HUES48 (cell line): ENCODE data around the gene NAGLU.
"Not testable (repeated sequence)": the region's sequence is repeated elsewhere in the genome, so short reads cannot be mapped to it uniquely, and the experiment has no call there.

Source experiments
- H3K27ac ChIP-seq: one replicate; pipeline ENCODE4 v1.7.0; 2013; ENCODE audit warnings: low read depth, low read length, inconsistent platforms
- H3K27me3 ChIP-seq: 2 replicates; pipeline ENCODE4 v1.6.1; 2013; ENCODE audit warnings: mild to moderate bottlenecking, low read length; ENCODE audit not compliant: control insufficient read depth, insufficient read depth
- H3K36me3 ChIP-seq: 2 replicates; pipeline ENCODE4 v1.6.1; 2013; ENCODE audit warnings: low read length; ENCODE audit not compliant: control insufficient read depth, insufficient read depth
- H3K4me1 ChIP-seq: 2 replicates; pipeline ENCODE4 v1.6.1; 2013; ENCODE audit warnings: mild to moderate bottlenecking, low read length; ENCODE audit not compliant: control insufficient read depth, insufficient read depth
- H3K4me3 ChIP-seq: 2 replicates; pipeline ENCODE4 v1.5.1; 2013; ENCODE audit warnings: mild to moderate bottlenecking, low read depth, low read length
- H3K9ac ChIP-seq: 2 replicates; pipeline ENCODE4 v1.6.1; 2013; ENCODE audit warnings: mild to moderate bottlenecking, low read depth, low read length, moderate library complexity
- H3K9me3 ChIP-seq: 2 replicates; pipeline ENCODE4 v1.6.1; 2013; ENCODE audit warnings: low read length; ENCODE audit not compliant: control insufficient read depth, insufficient read depth

Gene NAGLU

DNA sequence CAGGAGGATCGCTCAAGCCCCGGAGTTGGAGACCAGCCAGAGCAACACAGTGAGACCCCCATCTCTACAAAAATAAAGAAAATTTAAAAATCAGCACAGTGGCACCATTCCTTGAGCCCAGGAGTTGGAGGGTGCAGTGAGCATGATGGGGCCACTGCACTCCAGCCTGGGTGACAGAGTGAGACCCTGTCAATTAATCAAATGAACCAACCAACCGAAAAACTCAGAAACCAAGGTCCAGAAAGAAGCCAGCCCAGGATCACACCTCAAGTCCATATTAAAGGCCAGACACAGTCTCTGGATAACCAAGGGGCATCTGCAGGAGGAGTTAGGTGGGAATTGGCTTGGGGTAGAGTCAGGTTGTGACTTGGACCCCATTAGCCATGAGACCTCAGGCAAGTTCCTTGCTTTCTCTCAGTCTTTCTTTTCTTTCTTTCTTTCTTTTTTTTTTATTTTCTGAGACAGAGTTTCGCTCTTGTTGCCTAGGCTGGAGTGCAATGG is 19.1 kb downstream of the NAGLU start:
- Histone ChIP-seq H3K27ac (peak overlapping the region; percentile 86), H3K36me3 (no peaks in the 10 kb centered on the region), H3K9me3 (no peaks in the 10 kb centered on the region), H3K27me3 (no peaks in the 10 kb centered on the region), H3K4me3 (peak overlapping the region; percentile 99), H3K4me1 (peaks cover 5% of the 10 kb centered on the region), H3K9ac (peak overlapping the region; percentile 86)

DNA sequence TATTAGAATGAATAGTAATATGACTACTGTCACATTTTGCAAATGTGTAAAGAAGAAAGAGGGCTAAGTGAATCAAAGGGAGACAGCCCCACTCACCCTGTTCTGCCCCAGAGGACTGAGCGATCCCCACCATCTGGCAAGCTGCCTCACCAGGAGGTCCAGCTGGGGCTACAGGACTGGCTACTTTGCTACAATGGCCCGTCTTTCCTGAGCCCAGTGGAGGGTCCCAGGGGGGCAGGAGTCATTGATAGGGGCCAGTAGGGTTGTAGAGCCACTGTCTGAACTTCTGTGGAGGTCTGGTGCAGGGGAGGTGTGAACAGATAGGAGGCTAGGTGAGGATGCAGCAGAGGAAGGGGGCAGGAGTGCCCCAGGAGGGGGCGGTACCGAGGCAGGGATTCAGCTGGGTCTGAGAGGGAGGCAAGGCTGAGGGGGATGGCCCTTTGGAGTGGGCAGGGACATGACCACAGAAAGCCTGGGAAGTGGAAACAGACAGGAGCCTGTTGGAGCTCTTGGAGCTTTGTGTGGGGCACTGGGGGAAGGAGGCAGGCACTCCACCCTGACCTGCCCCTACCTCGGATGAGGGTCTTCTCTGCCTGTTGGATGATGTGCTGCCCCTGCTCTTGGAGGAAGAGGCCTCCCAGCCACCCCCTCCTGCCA is 20.0 kb downstream of the NAGLU start:
- not testable (repeated sequence) for H3K4me3 ChIP-seq, H3K9ac ChIP-seq, H3K27ac ChIP-seq

DNA sequence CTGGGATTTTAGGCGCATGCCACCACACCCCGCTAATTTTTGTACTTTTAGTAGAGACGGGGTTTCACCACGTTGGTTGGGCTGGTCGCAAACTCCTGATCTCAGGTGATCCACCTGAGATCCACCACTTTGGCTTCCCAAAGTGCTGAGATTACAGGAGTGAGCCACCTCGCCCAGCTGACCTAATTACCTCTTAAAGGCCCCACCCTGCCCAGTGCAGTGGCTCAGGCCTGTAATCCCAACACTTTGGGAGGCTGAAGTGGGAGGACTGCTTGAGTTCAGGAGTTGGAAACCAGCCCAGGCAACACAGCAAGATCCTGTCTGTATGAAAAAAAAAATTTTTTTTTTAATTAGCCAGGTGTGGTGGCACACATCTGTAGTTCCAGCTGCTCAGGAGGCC is 23.0 kb downstream of the NAGLU start:
- Histone ChIP-seq H3K4me3 (no peak overlapping the region), H3K9me3 (no peaks in the 10 kb centered on the region), H3K27me3 (no peaks in the 10 kb centered on the region), H3K4me1 (peaks cover 3% of the 10 kb centered on the region), H3K9ac (no peak overlapping the region), H3K36me3 (peaks cover under 1% of the 10 kb centered on the region; the same call in 1 of the 2 replicates), H3K27ac (no peak overlapping the region)

More for the DNA sequence above, 20.0 kb downstream of the NAGLU start:
- not testable (repeated sequence) for H3K9me3 ChIP-seq, H3K27me3 ChIP-seq, H3K4me1 ChIP-seq, H3K36me3 ChIP-seq

DNA sequence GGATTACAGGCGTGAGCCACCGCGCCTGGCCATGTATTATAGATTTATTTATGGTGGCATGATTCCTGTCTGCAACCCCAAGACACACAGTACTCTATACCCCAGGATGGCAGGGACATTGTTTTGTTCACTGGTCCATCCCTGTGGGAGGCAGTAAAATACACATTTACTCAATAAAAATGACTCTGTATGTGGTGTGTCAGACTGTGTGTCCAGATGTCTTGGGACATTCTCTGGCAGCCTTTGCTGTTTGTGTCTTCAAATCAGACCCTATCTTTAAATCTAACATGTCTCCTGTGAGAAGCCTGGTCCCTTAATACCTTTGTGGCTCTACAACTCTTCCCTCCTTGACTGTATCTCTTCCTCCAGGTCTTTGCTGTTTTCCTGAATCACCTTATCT is 24.2 kb downstream of the NAGLU start:
- H3K27me3 ChIP-seq = no peaks in the 10 kb centered on the region
- H3K9me3 ChIP-seq = no peaks in the 10 kb centered on the region
- peaks cover 3% of the 10 kb centered on the region for H3K4me1 ChIP-seq
- H3K9ac ChIP-seq = no peak overlapping the region
- H3K36me3 ChIP-seq = peaks cover 12% of the 10 kb centered on the region
- H3K27ac ChIP-seq = no peak overlapping the region
- no peak overlapping the region for H3K4me3 ChIP-seq

DNA sequence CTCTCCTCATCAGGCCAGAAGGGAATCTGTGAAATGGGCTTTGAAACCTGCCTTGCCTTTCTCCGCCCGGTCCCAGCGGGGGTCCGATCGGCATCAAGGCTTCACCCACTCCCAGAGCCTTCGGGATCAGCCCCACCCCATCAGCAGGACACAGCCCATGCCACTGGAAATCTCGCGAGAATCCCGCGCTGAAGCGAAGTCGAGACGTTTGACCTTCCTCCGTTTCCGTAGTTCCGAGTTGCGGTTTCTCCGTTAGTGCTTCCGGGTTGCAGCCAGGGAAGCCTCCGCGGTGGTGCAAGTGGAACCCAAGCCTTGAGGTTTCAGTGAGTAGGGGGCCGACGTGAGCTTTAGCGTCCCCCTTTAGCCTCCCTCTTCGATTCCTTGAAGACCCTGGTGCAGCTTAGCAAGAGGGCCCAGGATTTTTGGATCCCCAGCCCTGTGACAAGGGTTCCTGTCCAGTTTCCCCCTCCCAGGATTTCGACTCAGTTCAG is 25.9 kb downstream of the NAGLU start, which contains the start of gene COASY:
Gene COASY (plus strand): TSS at position 252 of the 491 bp plus-strand sequence. CDS start 475 bp downstream, outside the sequence.
- Histone ChIP-seq H3K27ac (peak within 1 kb of the TSS; percentile 85), H3K4me1 (peaks cover 6% of the 10 kb centered on the region; the same call in 1 of the 2 replicates), H3K9ac (peak within 1 kb of the TSS; percentile 78), H3K27me3 (no peaks in the 10 kb centered on the region), H3K9me3 (no peaks in the 10 kb centered on the region), H3K4me3 (peak within 1 kb of the TSS; percentile 94), H3K36me3 (peaks cover 22% of the 10 kb centered on the region)

DNA sequence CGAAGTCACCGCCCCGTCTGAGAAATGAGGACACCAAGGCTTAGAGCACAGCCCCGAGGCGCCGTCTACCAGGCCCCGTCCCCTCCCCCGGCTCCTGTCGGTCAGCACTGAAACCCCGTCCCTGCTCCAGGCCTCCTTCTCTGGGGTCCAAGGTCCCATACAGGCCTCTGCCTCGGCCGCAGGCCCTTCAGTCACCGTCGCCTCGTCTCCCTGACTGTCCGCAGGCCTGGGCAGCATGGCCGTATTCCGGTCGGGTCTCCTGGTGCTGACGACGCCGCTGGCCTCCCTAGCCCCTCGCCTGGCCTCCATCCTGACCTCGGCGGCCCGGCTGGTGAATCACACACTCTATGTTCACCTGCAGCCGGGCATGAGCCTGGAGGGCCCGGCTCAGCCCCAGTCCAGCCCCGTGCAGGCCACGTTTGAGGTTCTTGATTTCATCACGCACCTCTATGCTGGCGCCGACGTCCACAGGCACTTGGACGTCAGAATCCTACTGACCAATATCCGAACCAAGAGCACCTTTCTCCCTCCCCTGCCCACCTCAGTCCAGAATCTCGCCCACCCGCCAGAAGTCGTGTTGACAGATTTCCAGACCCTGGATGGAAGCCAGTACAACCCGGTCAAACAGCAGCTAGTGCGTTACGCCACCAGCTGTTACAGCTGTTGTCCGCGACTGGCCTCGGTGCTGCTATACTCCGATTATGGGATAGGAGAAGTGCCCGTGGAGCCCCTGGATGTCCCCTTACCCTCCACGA is 26.5 kb downstream of the NAGLU start:
- peak overlapping the region; percentile 85 for H3K27ac ChIP-seq
- H3K9ac ChIP-seq = peak overlapping the region; percentile 78
- H3K4me1 ChIP-seq = peaks cover 7% of the 10 kb centered on the region; the same call in 1 of the 2 replicates
- peak overlapping the region; percentile 94 for H3K4me3 ChIP-seq
- peaks cover 22% of the 10 kb centered on the region for H3K36me3 ChIP-seq
- H3K9me3 ChIP-seq = no peaks in the 10 kb centered on the region
- H3K27me3 ChIP-seq = no peaks in the 10 kb centered on the region

DNA sequence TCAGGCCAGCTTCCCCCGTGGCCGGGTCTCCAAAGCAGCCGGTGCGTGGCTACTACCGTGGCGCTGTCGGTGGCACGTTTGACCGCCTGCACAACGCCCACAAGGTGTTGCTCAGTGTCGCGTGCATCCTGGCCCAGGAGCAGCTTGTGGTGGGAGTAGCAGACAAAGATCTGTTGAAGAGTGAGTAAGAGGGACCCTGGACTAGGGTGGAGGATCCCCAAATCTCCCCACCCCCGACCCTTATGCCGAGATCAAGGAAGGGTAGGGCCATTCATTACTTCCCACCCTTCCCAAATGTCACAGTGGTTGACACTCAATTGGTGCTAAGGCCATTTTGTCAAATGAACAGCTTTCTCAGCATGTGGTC is 27.1 kb downstream of the NAGLU start:
- H3K36me3 ChIP-seq = peaks cover 22% of the 10 kb centered on the region
- peaks cover 8% of the 10 kb centered on the region; the same call in 1 of the 2 replicates for H3K4me1 ChIP-seq
- H3K27ac ChIP-seq = no peak overlapping the region
- H3K27me3 ChIP-seq = no peaks in the 10 kb centered on the region
- no peak overlapping the region for H3K9ac ChIP-seq
- no peaks in the 10 kb centered on the region for H3K9me3 ChIP-seq
- peak overlapping the region; percentile 94 for H3K4me3 ChIP-seq

DNA sequence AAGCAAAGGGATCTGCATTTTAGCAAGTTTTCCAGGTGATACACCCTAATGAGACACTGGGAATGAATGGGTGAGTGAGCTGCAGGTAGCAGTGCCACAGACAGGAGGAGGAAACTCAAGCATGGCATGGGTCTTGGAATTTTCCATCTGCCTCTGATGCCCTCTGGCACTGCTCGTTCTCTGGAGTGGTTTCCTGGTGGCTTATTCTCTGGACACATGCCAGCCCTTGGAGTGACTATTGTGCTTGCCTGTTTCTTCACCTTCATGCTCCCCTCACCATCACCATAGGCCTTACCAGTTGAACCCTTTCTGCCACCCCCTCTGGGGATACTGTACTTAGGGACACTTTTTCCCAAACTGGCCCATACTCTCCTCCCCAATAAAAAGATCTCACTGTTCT is 27.5 kb downstream of the NAGLU start:
- H3K9ac ChIP-seq = no peak overlapping the region
- H3K4me1 ChIP-seq = peaks cover 8% of the 10 kb centered on the region; the same call in 1 of the 2 replicates
- peak overlapping the region; percentile 94; the same call in 1 of the 2 replicates for H3K4me3 ChIP-seq
- peaks cover 26% of the 10 kb centered on the region for H3K36me3 ChIP-seq
- no peaks in the 10 kb centered on the region for H3K9me3 ChIP-seq
- no peaks in the 10 kb centered on the region for H3K27me3 ChIP-seq
- no peak overlapping the region for H3K27ac ChIP-seq

DNA sequence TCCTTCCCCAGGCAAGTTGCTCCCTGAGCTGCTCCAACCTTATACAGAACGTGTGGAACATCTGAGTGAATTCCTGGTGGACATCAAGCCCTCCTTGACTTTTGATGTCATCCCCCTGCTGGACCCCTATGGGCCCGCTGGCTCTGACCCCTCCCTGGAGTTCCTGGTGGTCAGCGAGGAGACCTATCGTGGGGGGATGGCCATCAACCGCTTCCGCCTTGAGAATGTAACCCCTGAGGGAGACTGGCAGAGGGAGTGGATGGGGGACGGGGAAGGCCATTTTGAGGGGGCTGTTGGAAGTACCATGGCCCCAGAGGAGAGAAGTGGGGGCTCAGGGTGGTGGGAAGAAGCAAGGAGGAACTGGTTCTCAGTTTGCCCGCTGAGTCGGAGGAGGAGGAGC is 27.9 kb downstream of the NAGLU start:
- Histone ChIP-seq H3K36me3 (peaks cover 30% of the 10 kb centered on the region), H3K4me1 (peaks cover 8% of the 10 kb centered on the region; the same call in 1 of the 2 replicates), H3K27me3 (no peaks in the 10 kb centered on the region), H3K9me3 (no peaks in the 10 kb centered on the region), H3K4me3 (no peak overlapping the region), H3K9ac (no peak overlapping the region), H3K27ac (no peak overlapping the region)

DNA sequence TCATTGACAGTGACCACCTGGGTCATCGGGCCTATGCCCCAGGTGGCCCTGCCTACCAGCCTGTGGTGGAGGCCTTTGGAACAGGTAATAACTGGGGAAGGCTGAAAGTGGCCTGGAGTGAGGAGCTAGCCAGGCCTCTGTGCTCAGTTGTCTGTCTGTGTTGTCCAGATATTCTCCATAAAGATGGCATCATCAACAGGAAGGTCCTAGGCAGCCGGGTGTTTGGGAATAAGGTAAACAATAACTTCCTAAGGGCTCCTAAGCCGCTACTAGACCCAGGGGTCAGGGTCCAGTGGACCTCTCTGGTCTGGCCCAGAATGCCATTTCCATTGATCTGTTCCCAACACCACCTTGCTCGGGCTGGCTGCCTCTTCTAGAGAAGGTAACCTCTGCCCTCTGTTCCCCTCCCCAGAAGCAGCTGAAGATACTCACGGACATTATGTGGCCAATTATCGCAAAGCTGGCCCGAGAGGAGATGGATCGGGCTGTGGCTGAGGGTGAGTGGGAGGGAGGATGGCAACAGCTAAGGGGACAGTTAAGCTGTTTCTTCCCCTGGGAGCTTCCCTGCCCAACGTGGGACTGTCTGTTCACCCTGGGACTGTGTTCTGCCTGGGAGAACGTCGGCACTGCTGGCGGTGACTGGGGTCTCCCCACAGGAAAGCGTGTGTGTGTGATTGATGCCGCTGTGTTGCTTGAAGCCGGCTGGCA is 28.9 kb downstream of the NAGLU start:
- H3K4me1 ChIP-seq = peaks cover 8% of the 10 kb centered on the region; the same call in 1 of the 2 replicates
- H3K9ac ChIP-seq = no peak overlapping the region
- H3K36me3 ChIP-seq = peaks cover 40% of the 10 kb centered on the region
- H3K27me3 ChIP-seq = no peaks in the 10 kb centered on the region
- no peak overlapping the region for H3K4me3 ChIP-seq
- no peaks in the 10 kb centered on the region for H3K9me3 ChIP-seq
- no peak overlapping the region for H3K27ac ChIP-seq
